NCI-H146 (cell line): ENCODE results near the gene KIF23.
"Not testable (repeated sequence)": the region's sequence is repeated elsewhere in the genome, so short reads cannot be mapped to it uniquely, and the experiment has no call there.

Experiments
- DNase-seq: peaks from one replicate; lab custom pipeline; 2025; lab: John Stamatoyannopoulos, UW

KIF23 gene

GRCh38 chr15:69435985-69436384, 21.8 kb downstream of the KIF23 start:
- DNase-seq = no peak

GRCh38 chr15:69436951-69437350, 22.8 kb downstream of the KIF23 start:
- no peak for DNase-seq

DNA sequence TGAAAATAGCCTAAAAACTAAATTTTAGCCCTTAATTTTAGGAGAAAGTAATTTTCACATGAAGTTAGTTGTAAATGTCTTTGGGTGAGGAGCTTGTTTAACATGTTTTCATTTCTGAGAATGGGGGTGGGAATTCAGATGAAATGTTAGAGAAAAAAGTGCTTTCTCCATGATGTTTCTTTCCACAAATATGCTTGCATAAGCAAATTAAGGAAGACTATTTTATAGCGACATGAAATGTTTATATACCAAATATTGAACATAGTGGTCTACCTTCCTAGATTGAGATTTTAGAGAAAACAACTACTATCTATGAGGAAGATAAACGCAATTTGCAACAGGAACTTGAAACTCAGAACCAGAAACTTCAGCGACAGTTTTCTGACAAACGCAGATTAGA, 25.5 kb downstream of the KIF23 start:
- no peak for DNase-seq

DNA sequence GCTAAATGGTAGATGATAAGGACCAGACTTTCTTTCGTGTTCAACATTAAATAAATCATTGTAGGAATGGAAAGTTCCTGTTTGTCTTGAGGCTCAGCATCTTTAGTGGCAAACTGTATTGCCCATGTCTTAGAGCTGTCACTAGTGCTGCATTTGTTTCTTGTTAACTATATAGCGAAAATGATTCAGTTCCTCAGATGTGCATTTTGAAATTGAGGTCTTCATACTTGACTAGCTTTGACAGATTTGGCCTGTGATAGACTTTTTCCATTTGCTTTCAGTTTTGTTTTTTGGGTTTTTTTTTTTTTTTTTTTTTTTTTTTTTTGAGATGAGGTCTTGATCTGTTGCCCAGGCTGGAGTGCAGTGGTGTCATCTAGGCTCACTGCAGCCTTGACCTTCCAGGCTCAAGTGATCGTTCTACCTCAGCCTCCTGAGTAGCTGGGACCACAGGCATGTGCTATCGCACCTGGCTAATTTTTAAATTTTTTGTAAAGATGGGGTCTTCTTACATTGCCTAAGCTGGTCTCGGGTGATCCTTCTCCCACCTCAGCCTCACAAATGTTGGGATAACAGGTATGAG, 29.0 kb downstream of the KIF23 start:
- no peak for DNase-seq

- no peak for DNase-seq
These were observed 30.5 kb downstream of the KIF23 start for GRCh38 chr15:69444686-69445085.

- DNase-seq = no peak
These were observed 32.8 kb downstream of the KIF23 start for GRCh38 chr15:69446953-69447352.

DNA sequence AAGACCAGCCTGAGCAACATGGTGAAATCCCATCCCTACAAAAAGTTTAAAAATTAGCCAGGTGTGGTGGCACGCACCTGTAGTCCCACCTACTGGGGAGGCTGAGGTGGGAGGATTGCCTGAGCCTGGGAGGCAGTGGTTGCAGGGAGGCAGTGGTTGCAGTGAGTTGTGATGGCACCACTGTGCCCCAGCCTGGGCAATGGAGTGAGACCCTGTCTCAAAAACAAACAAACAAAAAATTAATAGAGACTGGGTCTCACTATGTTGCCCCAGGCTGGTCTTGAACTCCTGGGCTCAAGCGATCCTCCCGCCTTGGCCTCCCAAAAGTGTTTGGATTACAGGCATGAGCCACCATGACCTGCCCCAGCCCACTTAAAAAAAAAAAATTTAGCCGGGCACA, 36.1 kb downstream of the KIF23 start:
- DNase-seq = not testable (repeated sequence)

GRCh38 chr15:69450968-69451695, 37.0 kb downstream of the KIF23 start:
- no peak for DNase-seq

DNA sequence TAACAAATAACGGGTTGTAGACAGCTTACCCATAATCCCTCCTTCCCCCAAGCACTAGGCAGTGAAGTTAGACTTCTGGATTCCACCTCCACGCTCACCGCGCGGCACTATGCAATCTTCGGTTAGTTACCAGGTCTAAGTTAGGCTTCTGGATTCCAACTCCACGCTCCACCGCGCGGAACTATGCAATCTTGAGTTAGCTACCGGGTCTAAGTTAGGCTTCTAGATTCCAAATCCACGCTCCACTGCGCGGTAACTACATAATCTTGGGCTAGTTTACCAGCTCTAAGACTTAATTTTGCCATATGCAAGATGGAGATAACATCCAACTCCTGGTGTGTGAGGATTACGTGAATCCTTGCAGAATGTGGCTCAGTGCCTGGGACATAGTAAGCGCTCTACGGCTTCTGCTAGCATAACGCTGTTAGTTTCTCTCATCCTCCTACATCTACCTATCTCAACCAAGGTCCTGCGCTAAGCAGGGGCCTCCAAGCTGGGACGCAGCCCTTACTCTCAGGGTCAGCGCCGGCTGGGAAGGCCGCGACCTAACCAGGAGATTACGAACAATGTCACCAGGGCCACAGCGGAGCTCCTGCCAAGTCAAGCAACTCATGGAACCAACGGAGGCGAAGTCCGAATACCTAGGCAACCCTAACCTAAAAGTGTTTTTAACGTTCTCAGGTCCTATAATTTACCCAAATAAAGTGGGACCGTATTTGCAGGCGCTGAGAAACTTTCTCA, 38.0 kb downstream of the KIF23 start:
- no peak for DNase-seq

DNA sequence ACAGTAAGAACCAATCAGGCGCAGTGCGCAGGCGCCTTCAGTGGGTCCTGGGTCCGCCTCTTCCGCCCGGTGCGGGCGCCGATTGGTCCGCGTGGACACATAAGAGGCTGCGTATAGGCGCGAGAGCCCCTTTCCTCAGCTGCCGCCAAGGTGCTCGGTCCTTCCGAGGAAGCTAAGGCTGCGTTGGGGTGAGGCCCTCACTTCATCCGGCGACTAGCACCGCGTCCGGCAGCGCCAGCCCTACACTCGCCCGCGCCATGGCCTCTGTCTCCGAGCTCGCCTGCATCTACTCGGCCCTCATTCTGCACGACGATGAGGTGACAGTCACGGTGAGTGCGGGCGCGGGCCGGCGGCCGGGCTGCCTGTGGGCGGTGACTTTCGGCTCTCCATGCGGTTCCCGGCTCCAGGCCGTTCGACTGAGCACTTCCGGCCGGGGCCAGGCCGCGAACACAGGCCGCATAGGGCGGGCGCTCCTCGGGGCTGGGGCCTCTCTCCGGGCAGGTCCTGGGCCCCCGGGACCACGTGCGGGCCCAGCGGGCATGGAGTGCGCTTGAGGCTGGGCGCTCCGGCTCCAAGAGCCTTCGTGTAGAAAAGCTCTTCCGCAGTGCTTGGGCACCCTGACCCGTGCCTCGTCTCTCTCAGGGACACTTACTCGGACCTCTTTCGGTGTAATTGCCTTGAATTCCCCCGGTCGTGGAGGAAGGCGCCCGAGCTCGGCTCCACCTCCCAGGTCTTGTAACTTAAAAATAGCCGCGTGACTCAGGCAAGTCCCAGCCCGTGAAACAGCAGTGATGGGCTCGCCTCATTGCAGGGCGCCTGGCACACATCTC, 38.8 kb downstream of the KIF23 start, which contains the start of gene RPLP1:
Gene RPLP1, plus strand, starts transcription at position 127 of the 830 bp plus-strand sequence. Its CDS starts 131 bp downstream, at position 258.
- peak; percentile 90 for DNase-seq

GRCh38 chr15:69454953-69455352, 40.8 kb downstream of the KIF23 start:
- DNase-seq = peak; percentile 4

- DNase-seq = no peak
These were observed 42.3 kb downstream of the KIF23 start for GRCh38 chr15:69456208-69457166.

GRCh38 chr15:69457304-69458280, 43.4 kb downstream of the KIF23 start:
- DNase-seq = no peak

- no peak for DNase-seq
These were observed 44.9 kb downstream of the KIF23 start for GRCh38 chr15:69459066-69459465.

GRCh38 chr15:69460481-69460880, 46.3 kb downstream of the KIF23 start:
- DNase-seq = no peak

DNA sequence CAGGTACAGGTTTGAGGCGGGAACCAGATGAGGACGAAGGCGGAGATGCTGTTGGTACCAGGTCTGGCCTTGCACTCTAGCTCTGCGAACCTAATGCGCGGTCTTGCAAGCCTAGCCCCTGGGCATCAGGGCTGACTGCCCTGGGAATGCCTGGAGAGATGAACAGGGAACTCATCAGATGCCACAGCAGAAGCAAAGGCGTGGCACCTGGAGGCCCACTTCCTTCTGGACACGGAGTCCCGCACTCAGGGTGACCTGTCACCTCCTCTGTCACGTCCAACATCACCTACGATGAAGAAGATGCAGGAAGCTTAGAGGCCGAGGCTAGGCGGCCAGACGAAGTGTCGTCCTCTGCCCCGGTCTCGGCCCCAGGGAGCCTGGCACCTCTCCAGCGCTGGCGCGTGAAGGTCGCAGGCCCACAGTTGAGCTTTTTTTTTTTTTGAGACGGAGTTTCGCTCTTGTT, 47.9 kb downstream of the KIF23 start:
- DNase-seq = peak; percentile 31

DNA sequence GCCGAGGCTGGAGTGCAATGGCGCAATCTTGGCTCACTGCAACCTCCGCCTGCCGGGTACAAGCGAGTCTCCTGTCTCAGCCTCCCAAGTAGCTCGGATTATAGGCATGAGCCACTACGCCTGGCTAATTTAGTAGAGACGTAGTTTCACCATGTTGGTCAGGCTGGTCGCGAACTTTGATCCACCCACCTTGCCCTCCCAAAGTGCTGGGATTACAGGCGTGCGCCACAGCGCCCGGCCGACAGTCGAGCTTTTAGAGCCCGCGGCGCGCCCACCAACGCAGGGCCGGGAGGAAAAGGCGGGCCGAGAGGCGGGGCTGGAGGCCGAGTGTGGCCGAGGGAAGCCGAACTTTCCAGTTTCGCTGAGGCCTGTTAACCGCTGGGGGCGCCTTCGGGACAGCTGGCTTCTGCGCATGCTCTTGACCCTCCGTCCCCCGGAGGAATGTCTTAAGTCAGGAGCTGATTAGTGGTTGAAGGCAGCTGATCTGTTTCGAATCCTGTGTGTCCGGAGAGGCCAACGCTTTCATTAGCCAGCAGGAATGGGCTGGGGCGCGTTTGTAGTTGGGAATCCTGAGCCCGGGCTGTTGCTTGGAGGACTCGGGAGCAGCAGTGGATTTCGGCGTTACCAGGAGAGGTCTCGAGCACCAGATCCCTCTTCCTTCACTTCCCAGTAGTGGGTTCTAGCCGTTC, 48.5 kb downstream of the KIF23 start:
- DNase-seq = peak; percentile 93

GRCh38 chr15:69463182-69463756, 49.1 kb downstream of the KIF23 start:
- DNase-seq = no peak

GRCh38 chr15:69465253-69465652, 51.1 kb downstream of the KIF23 start:
- DNase-seq = no peak
